ENCODE data around the gene TMEM43. TPM values are rescaled to one million over a fixed set of nuclear protein-coding genes. Genes with fewer than 3 reads are reported as not detected.

Gene TMEM43
- total and polyA plus RNA-seq, 2 of the 13 experiments (the other 11 are each of a cell fraction or from before 2014, with no cell fraction given) = 48.9 to 50.5 TPM

DNA sequence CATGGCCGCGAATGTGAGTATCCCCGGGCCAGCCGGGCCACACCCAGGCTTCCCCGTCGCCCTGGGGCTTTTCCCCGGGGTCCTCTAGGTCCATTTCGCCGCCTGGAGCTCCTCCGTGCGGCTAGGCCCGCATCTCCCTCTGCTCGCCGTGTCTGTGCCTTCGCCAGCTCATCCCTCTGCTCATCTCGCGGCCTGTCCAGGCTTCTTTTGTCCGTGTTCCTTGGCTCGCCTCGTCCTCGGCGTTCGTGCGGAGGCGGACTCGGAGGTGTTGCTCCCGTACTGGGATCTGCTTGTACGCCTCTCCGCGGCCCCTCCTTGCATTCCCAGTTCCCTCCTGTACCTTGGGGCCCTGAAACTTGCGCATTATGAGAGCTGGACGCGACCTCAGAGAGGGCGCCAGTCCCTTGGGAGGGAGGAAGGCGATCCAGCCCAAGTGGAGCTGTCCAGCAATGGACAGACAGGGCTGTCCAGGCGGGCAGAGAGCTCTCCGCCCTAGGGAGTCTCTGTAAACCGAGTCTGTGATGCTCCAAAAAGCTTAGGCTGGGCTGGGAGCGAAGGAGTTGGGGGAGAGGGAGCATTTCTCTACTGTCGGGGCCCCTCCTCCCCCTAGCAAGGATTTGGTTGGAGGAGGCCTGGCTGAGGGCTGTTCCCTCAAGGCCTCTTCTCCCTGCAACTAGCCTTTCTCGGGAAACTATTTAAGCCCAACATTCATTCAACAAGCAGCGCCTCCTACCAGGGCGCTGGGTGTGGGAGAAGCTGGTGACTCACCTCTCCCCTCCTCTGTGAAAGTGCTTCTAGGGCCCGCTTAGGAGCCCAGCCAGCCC is 553 bp downstream of the TMEM43 start (continued):
- TF ChIP-seq, protein P1, sequence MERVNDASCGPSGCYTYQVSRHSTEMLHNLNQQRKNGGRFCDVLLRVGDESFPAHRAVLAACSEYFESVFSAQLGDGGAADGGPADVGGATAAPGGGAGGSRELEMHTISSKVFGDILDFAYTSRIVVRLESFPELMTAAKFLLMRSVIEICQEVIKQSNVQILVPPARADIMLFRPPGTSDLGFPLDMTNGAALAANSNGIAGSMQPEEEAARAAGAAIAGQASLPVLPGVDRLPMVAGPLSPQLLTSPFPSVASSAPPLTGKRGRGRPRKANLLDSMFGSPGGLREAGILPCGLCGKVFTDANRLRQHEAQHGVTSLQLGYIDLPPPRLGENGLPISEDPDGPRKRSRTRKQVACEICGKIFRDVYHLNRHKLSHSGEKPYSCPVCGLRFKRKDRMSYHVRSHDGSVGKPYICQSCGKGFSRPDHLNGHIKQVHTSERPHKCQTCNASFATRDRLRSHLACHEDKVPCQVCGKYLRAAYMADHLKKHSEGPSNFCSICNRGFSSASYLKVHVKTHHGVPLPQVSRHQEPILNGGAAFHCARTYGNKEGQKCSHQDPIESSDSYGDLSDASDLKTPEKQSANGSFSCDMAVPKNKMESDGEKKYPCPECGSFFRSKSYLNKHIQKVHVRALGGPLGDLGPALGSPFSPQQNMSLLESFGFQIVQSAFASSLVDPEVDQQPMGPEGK (CRISPR knock-in tag; IDR thresholded peaks at IDR 0.05) = no peak; the same call in 1 of the 2 replicates
- no peak for TF ChIP-seq TP53 (CRISPR knock-in tag; conservative IDR thresholded peaks at IDR 0.05)
- TF ChIP-seq PHF5A (CRISPR knock-in tag; IDR thresholded peaks at IDR 0.05; ENCODE audit: low read depth, unreplicated experiment) = no peak
- TF ChIP-seq ZFP82 (CRISPR knock-in tag; IDR thresholded peaks at IDR 0.05; ENCODE audit: borderline replicate concordance) = no peak
- no peak for TF ChIP-seq ZMYM3 (CRISPR knock-in tag; IDR thresholded peaks at IDR 0.05)
- no peak for TF ChIP-seq MYNN (CRISPR knock-in tag; IDR thresholded peaks at IDR 0.05; ENCODE audit: low read depth)
- TF ChIP-seq ZNF564 (CRISPR knock-in tag; IDR thresholded peaks at IDR 0.05) = no peak
- TF ChIP-seq ZNF326 (CRISPR knock-in tag; IDR thresholded peaks at IDR 0.05; ENCODE audit: borderline replicate concordance) = no peak
- TF ChIP-seq ZNF10 (CRISPR knock-in tag; IDR thresholded peaks at IDR 0.05; ENCODE audit: borderline replicate concordance, low read depth) = no peak
- TF ChIP-seq, protein P2, sequence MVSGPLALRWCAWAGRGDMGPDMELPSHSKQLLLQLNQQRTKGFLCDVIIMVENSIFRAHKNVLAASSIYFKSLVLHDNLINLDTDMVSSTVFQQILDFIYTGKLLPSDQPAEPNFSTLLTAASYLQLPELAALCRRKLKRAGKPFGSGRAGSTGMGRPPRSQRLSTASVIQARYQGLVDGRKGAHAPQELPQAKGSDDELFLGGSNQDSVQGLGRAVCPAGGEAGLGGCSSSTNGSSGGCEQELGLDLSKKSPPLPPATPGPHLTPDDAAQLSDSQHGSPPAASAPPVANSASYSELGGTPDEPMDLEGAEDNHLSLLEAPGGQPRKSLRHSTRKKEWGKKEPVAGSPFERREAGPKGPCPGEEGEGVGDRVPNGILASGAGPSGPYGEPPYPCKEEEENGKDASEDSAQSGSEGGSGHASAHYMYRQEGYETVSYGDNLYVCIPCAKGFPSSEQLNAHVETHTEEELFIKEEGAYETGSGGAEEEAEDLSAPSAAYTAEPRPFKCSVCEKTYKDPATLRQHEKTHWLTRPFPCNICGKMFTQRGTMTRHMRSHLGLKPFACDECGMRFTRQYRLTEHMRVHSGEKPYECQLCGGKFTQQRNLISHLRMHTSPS (CRISPR knock-in tag; IDR thresholded peaks at IDR 0.05; ENCODE audit: low read depth) = no peak
- TF ChIP-seq ZNF788 (CRISPR knock-in tag; IDR thresholded peaks at IDR 0.05; ENCODE audit: borderline replicate concordance) = peak; percentile 48; the same call in 1 of the 2 replicates
- peak; percentile 77; the same call in 1 of the 2 replicates for TF ChIP-seq ZNF773 (CRISPR knock-in tag; IDR thresholded peaks at IDR 0.05; ENCODE audit: borderline replicate concordance)
- no peak for TF ChIP-seq PCBP2 (optimal IDR thresholded peaks at IDR 0.05; ENCODE audit: low read depth, low read length, poor library complexity, severe bottlenecking)
- TF ChIP-seq, protein P3, sequence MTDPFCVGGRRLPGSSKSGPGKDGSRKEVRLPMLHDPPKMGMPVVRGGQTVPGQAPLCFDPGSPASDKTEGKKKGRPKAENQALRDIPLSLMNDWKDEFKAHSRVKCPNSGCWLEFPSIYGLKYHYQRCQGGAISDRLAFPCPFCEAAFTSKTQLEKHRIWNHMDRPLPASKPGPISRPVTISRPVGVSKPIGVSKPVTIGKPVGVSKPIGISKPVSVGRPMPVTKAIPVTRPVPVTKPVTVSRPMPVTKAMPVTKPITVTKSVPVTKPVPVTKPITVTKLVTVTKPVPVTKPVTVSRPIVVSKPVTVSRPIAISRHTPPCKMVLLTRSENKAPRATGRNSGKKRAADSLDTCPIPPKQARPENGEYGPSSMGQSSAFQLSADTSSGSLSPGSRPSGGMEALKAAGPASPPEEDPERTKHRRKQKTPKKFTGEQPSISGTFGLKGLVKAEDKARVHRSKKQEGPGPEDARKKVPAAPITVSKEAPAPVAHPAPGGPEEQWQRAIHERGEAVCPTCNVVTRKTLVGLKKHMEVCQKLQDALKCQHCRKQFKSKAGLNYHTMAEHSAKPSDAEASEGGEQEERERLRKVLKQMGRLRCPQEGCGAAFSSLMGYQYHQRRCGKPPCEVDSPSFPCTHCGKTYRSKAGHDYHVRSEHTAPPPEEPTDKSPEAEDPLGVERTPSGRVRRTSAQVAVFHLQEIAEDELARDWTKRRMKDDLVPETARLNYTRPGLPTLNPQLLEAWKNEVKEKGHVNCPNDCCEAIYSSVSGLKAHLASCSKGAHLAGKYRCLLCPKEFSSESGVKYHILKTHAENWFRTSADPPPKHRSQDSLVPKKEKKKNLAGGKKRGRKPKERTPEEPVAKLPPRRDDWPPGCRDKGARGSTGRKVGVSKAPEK (CRISPR knock-in tag; IDR thresholded peaks at IDR 0.05; ENCODE audit: borderline replicate concordance) = no peak
